Ascending aorta (tissue), 2 donors: ENCODE measurements around the gene PTPRE. TPM values are rescaled to one million over a fixed set of nuclear protein-coding genes. Genes with fewer than 3 reads are reported as not detected.
A peak's percentile ranks its signal among the peaks of the same experiment; 100 is the strongest.

Source experiments
- DNase-seq, 2 donors: peaks; one replicate each; pipeline ENCODE4 v3.0.0-alpha.2; 2019; ENCODE audit warnings: low spot score in 2 of 2
- H3K27ac ChIP-seq, 2 donors: fragments of 200-600 bp; sonication (generic); one replicate each; pipeline ENCODE4 v1.5.1; 2016 to 2017; ENCODE audit warnings: mild to moderate bottlenecking in 1 of 2
- H3K27me3 ChIP-seq: fragments of 200-600 bp; sonication (generic); one replicate; pipeline ENCODE4 v1.5.1; 2017
- H3K36me3 ChIP-seq, 2 donors: fragments of 200-600 bp; sonication (generic); one replicate each; pipeline ENCODE4 v1.5.1; 2016
- H3K4me1 ChIP-seq, 2 donors: fragments of 200-600 bp; sonication (generic); one replicate each; pipeline ENCODE4 v1.5.1; 2016 to 2017; ENCODE audit warnings: mild to moderate bottlenecking in 1 of 2
- H3K4me3 ChIP-seq, 2 donors: fragments of 200-600 bp; sonication (generic); one replicate each; pipeline ENCODE4 v1.5.1; 2016 to 2017; ENCODE audit warnings: mild to moderate bottlenecking in 1 of 2
- H3K9me3 ChIP-seq, 2 donors: fragments of 200-600 bp; sonication (generic); one replicate each; pipeline ENCODE4 v1.5.1; 2016
- intact Hi-C: fragments of 100-400 bp; cut with DNase I; formaldehyde crosslinking; loops from one replicate; pipeline ENCODE4 v1.15.1; 2023
- total RNA-seq: library from RNA; depleted of rRNA; stranded (reverse); fragments of >200 nt; gene quantifications from one replicate; pipeline ENCODE4 v1.1.0, GENCODE V29; 2016
- TF ChIP-seq, protein P1 (sequence below), 3 experiments: fragments of 200-600 bp in 2 of 3; fragments of 450-650 bp in 1 of 3; sonication (generic) in 2 of 3; IDR thresholded peaks; one replicate each; pipeline ENCODE4 v1.5.1; 2016 to 2019; ENCODE audit warnings: antibody characterized with exemption in 3 of 3, mild to moderate bottlenecking in 1 of 3, moderate library complexity in 1 of 3

PTPRE gene
- total RNA-seq, 1 donor from 2014 or later, result 14.5 TPM

DNA sequence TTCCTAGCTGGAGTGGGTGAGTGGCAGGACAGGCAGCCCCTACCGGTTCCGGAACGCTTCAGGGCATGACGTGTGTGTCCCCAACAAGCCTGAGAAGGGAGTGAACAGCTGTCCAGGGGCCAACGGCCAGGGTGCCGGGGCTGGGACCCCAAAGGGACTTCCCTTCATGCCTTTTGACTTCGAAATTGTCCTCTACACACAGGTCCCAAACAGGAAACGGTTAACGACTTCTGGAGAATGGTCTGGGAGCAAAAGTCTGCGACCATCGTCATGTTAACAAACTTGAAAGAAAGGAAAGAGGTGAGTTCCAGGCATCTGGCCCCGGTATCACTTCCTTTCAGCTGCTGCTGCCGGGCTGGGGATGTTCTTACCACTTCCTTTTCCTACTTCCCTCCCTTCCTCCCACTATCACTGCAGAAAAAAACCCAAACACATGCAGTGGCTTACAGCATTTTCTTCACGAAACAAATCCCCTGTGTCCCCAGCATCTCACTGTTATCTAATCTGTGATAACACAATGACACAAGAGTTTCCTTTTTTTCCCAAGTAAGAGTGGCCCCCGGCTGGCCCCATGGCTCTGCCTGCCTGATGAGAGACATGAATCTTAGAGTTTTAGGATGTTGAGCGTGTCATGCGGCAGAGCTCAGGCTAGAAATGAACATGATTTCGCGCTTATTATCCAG lies 156.1 kb downstream of the PTPRE start:
- TF ChIP-seq, protein P1, sequence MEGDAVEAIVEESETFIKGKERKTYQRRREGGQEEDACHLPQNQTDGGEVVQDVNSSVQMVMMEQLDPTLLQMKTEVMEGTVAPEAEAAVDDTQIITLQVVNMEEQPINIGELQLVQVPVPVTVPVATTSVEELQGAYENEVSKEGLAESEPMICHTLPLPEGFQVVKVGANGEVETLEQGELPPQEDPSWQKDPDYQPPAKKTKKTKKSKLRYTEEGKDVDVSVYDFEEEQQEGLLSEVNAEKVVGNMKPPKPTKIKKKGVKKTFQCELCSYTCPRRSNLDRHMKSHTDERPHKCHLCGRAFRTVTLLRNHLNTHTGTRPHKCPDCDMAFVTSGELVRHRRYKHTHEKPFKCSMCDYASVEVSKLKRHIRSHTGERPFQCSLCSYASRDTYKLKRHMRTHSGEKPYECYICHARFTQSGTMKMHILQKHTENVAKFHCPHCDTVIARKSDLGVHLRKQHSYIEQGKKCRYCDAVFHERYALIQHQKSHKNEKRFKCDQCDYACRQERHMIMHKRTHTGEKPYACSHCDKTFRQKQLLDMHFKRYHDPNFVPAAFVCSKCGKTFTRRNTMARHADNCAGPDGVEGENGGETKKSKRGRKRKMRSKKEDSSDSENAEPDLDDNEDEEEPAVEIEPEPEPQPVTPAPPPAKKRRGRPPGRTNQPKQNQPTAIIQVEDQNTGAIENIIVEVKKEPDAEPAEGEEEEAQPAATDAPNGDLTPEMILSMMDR (IDR thresholded peaks at IDR 0.05), result no peak
- Histone ChIP-seq H3K4me3 (no peak overlapping the region), H3K36me3 (peaks cover 0 to 7% of the 10 kb centered on the region in 2 donors), H3K9me3 (no peaks in the 10 kb centered on the region), H3K27me3 (no peaks in the 10 kb centered on the region), H3K27ac (peak overlapping the region; percentile 64 to 73), H3K4me1 (peaks cover 23 to 58% of the 10 kb centered on the region in 2 donors)
- peak in 1 of 2 donors; percentile 67 for DNase-seq
- intact Hi-C loops, result no loop called here

DNA sequence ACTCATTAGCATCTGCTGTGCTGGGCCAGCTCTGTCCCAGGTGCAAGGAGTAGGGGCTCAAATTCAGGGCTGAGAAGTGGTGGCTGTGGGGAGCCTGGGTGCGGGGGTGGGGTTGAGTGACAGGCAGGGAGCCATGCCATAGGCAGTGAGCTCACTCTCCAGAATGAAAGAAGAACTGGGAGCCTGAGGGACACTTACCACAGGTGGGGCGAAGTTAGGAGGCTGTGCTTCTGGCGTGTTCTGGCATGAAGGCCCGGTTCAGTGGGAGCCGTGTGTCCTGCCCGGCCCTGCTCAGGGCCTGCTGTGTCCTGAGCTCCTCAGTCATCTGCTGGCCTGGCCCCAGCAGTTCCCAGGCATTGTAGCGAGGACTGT lies 156.8 kb downstream of the PTPRE start:
- TF ChIP-seq, protein P1 (IDR thresholded peaks at IDR 0.05), result no peak
- Histone ChIP-seq H3K4me3 (no peak overlapping the region), H3K4me1 (peaks cover 23 to 55% of the 10 kb centered on the region in 2 donors), H3K36me3 (peaks cover 0 to 7% of the 10 kb centered on the region in 2 donors), H3K9me3 (no peaks in the 10 kb centered on the region), H3K27me3 (no peaks in the 10 kb centered on the region), H3K27ac (peak overlapping the region; percentile 64 to 73)
- intact Hi-C loops, result no loop called here
- DNase-seq, result peak in 1 of 2 donors; percentile 59

DNA sequence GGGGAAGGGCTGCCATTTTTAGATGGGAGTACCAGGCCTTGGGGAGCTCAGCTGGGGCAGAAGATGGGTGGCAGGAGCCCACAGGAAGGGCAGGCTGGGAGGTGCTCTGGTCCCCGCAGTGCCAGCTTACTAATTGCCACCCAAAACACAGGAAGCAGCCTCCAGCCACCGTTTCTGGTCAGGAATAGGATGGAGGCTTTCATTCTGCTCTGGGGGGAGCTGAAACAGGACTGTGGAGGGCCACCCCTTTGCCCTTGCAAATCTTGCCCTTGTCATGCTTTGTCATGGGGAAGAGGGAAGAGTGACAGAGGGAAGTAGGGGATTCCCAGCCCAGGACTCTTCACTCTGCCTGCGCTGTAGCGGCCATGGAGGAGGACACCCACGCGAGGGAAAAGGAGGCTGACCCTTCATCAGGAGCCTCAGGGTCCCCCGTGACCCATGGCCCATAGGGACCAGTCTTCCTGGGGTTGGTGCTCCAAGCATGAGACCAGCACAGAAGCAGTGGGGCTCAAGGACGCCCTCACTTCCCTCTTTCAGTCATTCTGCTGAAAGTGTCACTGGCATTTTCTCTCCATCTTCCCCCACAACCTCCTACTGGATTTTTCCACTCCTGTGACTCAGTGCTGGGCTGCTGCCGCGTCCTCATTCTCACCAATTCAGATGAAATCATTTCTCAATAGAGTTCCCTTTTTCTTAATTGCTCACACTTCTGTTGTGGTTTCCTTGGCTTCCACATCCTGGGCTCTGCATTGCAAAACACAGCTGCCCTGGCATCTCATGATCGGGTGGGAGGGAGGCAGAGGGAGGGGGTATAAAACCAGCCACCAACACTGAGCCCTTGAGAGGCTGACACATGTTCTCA lies 157.4 kb downstream of the PTPRE start:
- peak; percentile 74 to 89 for DNase-seq
- intact Hi-C loops, result no loop called here
- Histone ChIP-seq H3K9me3 (no peaks in the 10 kb centered on the region), H3K27me3 (no peaks in the 10 kb centered on the region), H3K27ac (peak overlapping the region; percentile 64 to 73), H3K4me3 (no peak overlapping the region), H3K36me3 (peaks cover 0 to 7% of the 10 kb centered on the region in 2 donors), H3K4me1 (peaks cover 18 to 48% of the 10 kb centered on the region in 2 donors)
- TF ChIP-seq, protein P1 (IDR thresholded peaks at IDR 0.05), result no peak

DNA sequence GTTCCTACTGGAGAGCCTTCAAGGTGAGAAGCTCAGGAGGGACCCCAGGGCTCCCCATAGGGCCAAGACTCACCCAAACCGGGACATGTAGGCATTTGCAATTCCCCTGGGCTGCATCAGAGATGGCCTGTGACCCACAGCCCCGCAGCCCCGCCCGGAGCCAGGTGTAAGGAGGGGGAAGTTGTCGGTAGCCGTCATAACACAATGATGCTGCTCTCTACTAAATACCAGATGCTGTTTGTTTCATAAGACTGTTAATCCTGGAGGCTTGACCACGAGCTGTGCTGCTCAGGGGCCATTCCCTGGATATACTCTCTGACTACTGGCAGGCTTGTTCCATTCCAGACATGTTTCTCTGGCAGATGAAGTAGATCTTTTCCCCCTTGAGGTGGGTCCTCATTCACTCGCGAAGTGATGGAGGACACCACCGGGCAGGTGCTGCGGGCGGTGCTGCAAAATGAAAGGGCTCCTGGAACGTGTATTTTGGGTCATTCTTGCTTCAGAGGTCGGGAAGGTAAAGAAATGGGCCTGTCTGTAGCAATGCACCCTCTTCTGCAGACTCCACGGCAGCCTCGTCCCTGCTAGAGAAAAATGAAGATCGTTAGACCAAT lies 158.2 kb downstream of the PTPRE start:
- H3K36me3 ChIP-seq, result peaks cover 0 to 7% of the 10 kb centered on the region in 2 donors
- H3K4me1 ChIP-seq, result peaks cover 17 to 42% of the 10 kb centered on the region in 2 donors
- intact Hi-C loops, result loop anchor here (5.0 kb wide), 1 partner anchor 143 kb away; no protein-coding TSS in a partner anchor
- H3K27me3 ChIP-seq, result no peaks in the 10 kb centered on the region
- peak overlapping the region; percentile 64 to 73 for H3K27ac ChIP-seq
- H3K4me3 ChIP-seq, result no peak overlapping the region
- H3K9me3 ChIP-seq, result no peaks in the 10 kb centered on the region
- no peak for DNase-seq
- TF ChIP-seq, protein P1 (IDR thresholded peaks at IDR 0.05), result no peak

DNA sequence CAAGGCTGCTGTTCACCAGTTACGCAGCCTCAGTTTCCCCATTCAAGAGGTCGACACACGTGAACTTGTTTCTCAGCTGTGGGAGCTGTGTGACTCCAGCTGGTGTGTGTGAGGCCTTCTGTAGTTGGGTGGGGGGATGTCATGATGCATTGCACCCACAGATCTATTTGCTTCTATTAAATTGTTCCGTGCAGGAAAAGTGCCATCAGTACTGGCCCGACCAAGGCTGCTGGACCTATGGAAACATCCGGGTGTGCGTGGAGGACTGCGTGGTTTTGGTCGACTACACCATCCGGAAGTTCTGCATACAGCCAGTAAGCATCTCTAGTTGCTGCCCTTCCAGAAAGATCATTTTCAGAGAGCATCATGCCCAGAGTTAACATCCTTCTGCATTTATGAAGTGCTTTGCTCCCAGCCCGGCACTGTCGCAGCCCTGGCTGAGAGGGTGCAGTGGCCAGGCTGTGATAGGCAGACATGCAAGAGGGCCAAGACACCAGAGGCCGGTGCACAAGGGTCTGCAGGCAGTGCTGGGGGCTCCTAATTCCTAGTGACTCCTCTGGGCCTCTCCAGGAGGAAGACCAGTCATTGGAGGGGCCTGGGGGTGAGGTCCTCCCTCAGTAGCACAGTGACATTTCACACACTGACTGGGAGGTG lies 159.1 kb downstream of the PTPRE start:
- H3K9me3 ChIP-seq, result no peaks in the 10 kb centered on the region
- no peak overlapping the region for H3K4me3 ChIP-seq
- no peak overlapping the region for H3K27ac ChIP-seq
- TF ChIP-seq, protein P1 (IDR thresholded peaks at IDR 0.05), result no peak
- no peaks in the 10 kb centered on the region for H3K27me3 ChIP-seq
- H3K36me3 ChIP-seq, result peaks cover 7 to 11% of the 10 kb centered on the region in 2 donors
- H3K4me1 ChIP-seq, result peaks cover 17 to 36% of the 10 kb centered on the region in 2 donors
- intact Hi-C loops, result loop anchor here (5.0 kb wide), 1 partner anchor 144 kb away; no protein-coding TSS in a partner anchor
- peak in 1 of 2 donors; percentile 59 for DNase-seq
